Measurements from ENCODE around the gene MYRF.

The MYRF gene

DNA sequence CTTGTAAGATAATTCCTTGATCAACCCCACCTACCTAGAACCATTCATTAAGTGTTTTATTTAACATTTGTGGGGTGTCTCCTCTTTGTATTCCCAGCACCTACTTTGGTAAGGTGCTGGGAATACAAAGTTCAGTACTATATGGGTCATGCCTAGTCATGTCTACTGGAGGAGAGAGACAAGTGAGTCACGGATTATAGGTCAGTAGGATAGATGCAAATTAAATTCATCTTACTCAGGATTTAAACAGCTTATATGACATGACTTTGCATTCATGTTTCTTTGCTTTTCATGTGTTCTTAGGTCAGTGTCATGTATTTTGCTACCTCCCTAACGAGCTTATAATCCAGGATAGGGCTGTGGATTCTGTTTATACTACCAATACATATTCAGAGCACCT is 67.7 kb downstream of the MYRF start:
- no peak for DNase-seq (ENCODE audit: low spot score)

DNA sequence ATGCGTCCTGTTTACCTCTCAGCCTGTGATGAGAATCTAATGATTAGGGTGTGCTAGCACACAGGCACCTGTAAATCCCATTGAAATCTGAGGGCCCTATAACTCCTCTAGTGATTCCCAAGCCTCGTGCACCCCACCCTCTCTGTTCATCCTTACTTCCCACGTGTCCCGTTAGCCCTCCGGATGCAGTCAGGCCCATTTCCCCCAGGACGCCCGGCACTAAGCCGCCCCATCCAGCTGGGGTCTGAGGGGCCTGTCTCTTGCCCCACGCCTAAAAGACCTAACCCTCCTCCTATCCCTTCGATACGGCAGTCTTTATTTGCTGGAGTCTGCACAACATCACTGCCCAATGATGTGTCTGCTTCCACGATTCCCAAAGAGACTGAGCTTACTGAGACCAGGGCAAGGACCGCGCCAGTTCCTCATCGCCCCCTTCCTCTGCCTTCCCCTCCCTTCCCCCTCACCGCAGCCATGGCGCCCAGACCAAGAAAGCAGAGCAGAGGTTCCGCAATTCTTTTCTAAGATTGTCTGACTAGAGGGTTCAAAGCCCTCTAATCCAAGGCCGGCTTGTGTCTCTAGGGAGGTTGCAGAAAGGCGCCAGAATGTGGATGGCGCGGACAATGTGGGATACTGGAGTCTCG is 74.6 kb downstream of the MYRF start:
- DNase-seq (ENCODE audit: low spot score) = no peak

- no peak for DNase-seq (ENCODE audit: low spot score)
Observed at GRCh38 chr11:61827571-61828378, 75.3 kb downstream of the MYRF start, which contains the start of gene FADS2. TSS of gene FADS2 (plus strand) at chr11:61828300. CDS start at chr11:61828391, 91 bp downstream.

DNA sequence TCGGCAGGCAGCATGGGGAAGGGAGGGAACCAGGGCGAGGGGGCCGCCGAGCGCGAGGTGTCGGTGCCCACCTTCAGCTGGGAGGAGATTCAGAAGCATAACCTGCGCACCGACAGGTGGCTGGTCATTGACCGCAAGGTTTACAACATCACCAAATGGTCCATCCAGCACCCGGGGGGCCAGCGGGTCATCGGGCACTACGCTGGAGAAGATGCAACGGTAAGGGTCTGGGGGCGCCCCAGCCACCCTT is 75.9 kb downstream of the MYRF start:
- DNase-seq (ENCODE audit: low spot score) = no peak

GRCh38 chr11:61828629-61829407 is 76.4 kb downstream of the MYRF start:
- no peak for DNase-seq (ENCODE audit: low spot score)

DNA sequence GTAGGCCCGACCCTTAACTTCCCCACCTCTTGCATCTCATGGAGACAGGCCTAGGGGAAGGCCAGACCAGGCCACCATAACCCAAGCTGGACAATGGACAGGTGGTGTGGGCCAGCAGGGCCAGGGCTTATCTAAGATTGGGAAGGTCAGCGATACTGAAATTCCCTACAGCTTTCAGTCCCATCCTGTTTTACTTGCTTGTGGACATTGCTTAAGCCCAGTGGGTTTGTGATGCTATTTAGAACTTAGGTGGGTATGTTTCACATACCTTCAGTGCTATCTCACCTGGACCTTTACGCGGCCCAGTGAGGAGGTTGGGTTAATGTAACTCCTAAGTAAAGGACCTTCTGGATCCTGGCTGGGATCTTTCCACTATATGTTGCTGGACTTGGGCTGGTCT is 77.4 kb downstream of the MYRF start:
- DNase-seq (ENCODE audit: low spot score) = no peak

GRCh38 chr11:61830237-61831105 is 78.0 kb downstream of the MYRF start:
- no peak for DNase-seq (ENCODE audit: low spot score)

DNA sequence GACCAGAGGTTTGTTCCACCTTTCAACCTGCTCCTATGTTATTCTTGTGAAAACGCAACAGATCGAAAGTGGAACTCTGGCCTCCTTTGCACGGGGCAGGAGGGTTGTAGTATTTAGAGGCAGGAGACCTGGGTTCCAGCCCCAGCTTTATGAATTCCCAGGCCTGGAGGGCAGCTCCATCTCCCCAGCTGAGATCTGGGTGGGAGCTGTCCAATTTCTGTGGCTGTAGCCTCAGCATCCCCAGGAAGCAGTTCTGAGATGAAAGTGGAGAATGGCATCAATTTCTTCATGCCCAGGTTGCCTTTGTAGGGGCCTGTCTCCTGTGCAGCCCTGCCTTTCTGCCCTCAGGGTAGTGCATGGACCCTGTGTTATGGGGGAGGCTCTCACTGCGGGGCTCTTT is 79.8 kb downstream of the MYRF start:
- DNase-seq (ENCODE audit: low spot score) = no peak

DNA sequence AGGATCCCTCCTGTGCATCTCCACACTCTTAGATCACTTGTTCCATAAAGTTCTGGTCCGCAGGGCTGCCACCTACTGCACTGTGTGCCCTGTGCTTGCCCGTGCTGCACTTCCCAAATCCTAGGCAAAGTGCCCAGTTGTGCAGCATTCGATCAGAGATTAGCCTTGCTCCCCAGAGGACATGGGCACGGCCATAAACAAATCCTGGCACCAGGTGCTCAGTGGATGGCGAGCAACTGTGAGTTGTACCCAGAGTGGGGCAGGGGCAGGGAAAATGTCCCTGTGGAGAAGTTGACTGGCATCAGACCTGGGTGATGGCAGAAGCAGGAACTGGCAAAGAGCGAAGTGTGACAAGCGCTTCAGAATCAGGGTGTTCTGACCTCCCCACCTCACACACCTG is 80.3 kb downstream of the MYRF start:
- DNase-seq (ENCODE audit: low spot score) = no peak

DNA sequence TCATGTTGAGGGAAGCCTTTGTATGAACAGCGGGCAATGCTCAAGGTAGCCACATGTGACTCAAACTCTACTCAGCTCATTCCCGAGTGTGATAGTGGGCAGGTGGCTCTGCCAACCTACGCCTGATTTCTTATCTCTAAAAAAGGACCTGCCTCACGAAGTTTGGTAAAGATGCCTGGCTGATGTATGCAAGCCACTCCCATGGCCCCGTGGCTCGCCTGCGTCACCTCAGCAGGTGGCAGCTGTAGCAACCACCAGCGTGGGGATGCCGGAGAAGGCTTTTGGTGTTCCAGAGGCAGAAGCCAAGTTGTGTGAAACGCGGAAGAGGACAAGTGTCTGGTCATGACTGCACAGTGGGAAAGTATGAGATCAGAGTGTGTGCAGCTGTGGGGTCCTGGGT is 81.0 kb downstream of the MYRF start:
- DNase-seq (ENCODE audit: low spot score) = no peak

- DNase-seq (ENCODE audit: low spot score) = no peak
Observed at GRCh38 chr11:61833926-61834277, 81.5 kb downstream of the MYRF start.

- DNase-seq (ENCODE audit: low spot score) = no peak
Observed at GRCh38 chr11:61834278-61835048, 82.0 kb downstream of the MYRF start.

DNA sequence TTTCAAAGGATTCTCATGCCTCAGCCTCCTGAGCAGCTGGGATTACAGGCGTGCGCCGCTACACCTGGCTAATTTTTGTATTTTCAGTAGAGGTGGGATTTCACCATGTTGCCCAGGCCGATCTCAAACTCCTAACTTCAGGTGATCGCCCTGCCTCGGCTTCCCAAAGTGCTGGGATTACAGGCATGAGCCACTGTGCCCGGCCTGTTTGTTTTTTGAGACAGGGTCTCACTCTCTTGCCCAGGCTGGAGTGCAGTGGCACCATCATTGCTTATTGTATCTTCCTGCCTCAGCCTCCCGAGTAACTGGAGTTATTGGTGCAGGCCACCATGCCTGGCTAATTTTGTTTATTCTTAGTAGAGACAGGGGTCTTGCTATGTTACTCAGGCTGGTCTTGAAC is 83.8 kb downstream of the MYRF start:
- DNase-seq (ENCODE audit: low spot score) = no peak

GRCh38 chr11:61837411-61838005 is 85.1 kb downstream of the MYRF start:
- no peak for DNase-seq (ENCODE audit: low spot score)
